ENCODE measurements around the gene COL18A1. TPM values are rescaled to one million over a fixed set of nuclear protein-coding genes. Genes with fewer than 3 reads are reported as not detected.

Gene COL18A1
- total RNA-seq, 4 donors from 2014 or later: 18.6 to 85.0 (median 33.0) TPM

- DNase-seq: peak in 1 of 3 donors; percentile 43
- Histone ChIP-seq H3K4me3 (no peak overlapping the region), H3K36me3 (peaks cover 0 to 16% (median 0%) of the 10 kb centered on the region in 3 donors), H3K27me3 (no peaks in the 10 kb centered on the region), H3K4me1 (peaks cover 8 to 27% (median 11%) of the 10 kb centered on the region in 4 donors), H3K27ac (peak overlapping the region in 2 of 4 donors; percentile 55 to 93), H3K9me3 (no peaks in the 10 kb centered on the region)
- TF ChIP-seq CTCF (IDR thresholded peaks at IDR 0.05) (no peak), POLR2A (IDR thresholded peaks at IDR 0.05) (no peak)
Measured at GRCh38 chr21:45533846-45534635, 129.1 kb downstream of the COL18A1 start.

GRCh38 chr21:45534636-45535331 is 129.8 kb downstream of the COL18A1 start:
- Histone ChIP-seq H3K4me3 (no peak overlapping the region), H3K4me1 (peaks cover 8 to 32% (median 11%) of the 10 kb centered on the region in 4 donors), H3K9me3 (no peaks in the 10 kb centered on the region), H3K27ac (peak overlapping the region in 1 of 4 donors; percentile 93), H3K27me3 (no peaks in the 10 kb centered on the region), H3K36me3 (peaks cover 0 to 16% (median 0%) of the 10 kb centered on the region in 3 donors)
- TF ChIP-seq CTCF (IDR thresholded peaks at IDR 0.05): no peak
- TF ChIP-seq POLR2A (IDR thresholded peaks at IDR 0.05): no peak
- peak in 2 of 3 donors; percentile 47 for DNase-seq

- H3K27me3 ChIP-seq: no peaks in the 10 kb centered on the region
- peaks cover 8 to 32% (median 11%) of the 10 kb centered on the region in 4 donors for H3K4me1 ChIP-seq
- DNase-seq: peak in 2 of 3 donors; percentile 47 to 49
- H3K9me3 ChIP-seq: no peaks in the 10 kb centered on the region
- H3K4me3 ChIP-seq: no peak overlapping the region
- TF ChIP-seq POLR2A (IDR thresholded peaks at IDR 0.05) (no peak), CTCF (IDR thresholded peaks at IDR 0.05) (no peak)
- peaks cover 0 to 11% (median 0%) of the 10 kb centered on the region in 3 donors for H3K36me3 ChIP-seq
- peak overlapping the region in 2 of 4 donors; percentile 49 to 93 for H3K27ac ChIP-seq
Measured at GRCh38 chr21:45535341-45536081, 130.5 kb downstream of the COL18A1 start.

- peak in 2 of 3 donors; percentile 30 to 43 for DNase-seq
- no peak overlapping the region for H3K4me3 ChIP-seq
- H3K4me1 ChIP-seq: peaks cover 8 to 38% (median 16%) of the 10 kb centered on the region in 4 donors
- H3K36me3 ChIP-seq: peaks cover 0 to 4% (median 0%) of the 10 kb centered on the region in 3 donors
- no peak overlapping the region for H3K27ac ChIP-seq
- TF ChIP-seq CTCF (IDR thresholded peaks at IDR 0.05) (no peak), POLR2A (IDR thresholded peaks at IDR 0.05) (no peak)
- no peaks in the 10 kb centered on the region for H3K27me3 ChIP-seq
- no peaks in the 10 kb centered on the region for H3K9me3 ChIP-seq
Measured at GRCh38 chr21:45536301-45537081, 131.5 kb downstream of the COL18A1 start.
